ENCODE results near the gene CLDN19.
"Not testable (repeated sequence)": the region's sequence is repeated elsewhere in the genome, so short reads cannot be mapped to it uniquely, and the experiment has no call there.

CLDN19 gene

GRCh38 chr1:42737257-42737656, 2.8 kb downstream of the CLDN19 start:
- no peak for DNase-seq

GRCh38 chr1:42736571-42737200, 3.4 kb downstream of the CLDN19 start:
- no peak for DNase-seq

- no peak for DNase-seq
These were observed 3.9 kb downstream of the CLDN19 start for GRCh38 chr1:42736152-42736551.

- DNase-seq, result no peak
These were observed 4.4 kb downstream of the CLDN19 start for GRCh38 chr1:42735477-42736105.

- no peak for DNase-seq
These were observed 5.0 kb downstream of the CLDN19 start for GRCh38 chr1:42735056-42735455.

GRCh38 chr1:42734201-42735035, 5.6 kb downstream of the CLDN19 start:
- no peak for DNase-seq

GRCh38 chr1:42733415-42734200, 6.4 kb downstream of the CLDN19 start:
- DNase-seq, result no peak

- no peak for DNase-seq
These were observed 7.8 kb downstream of the CLDN19 start for GRCh38 chr1:42732126-42732680.

GRCh38 chr1:42731585-42731984, 8.5 kb downstream of the CLDN19 start:
- no peak for DNase-seq

GRCh38 chr1:42730988-42731387, 9.0 kb downstream of the CLDN19 start:
- no peak for DNase-seq

- no peak for DNase-seq
These were observed 10.0 kb downstream of the CLDN19 start for GRCh38 chr1:42730002-42730401.

- DNase-seq, result not testable (repeated sequence)
These were observed 14.2 kb downstream of the CLDN19 start for GRCh38 chr1:42725820-42726219.

- DNase-seq, result no peak
These were observed 16.5 kb downstream of the CLDN19 start for GRCh38 chr1:42723511-42723910.

- not testable (repeated sequence) for DNase-seq
These were observed 17.6 kb downstream of the CLDN19 start for GRCh38 chr1:42722403-42722802.

GRCh38 chr1:42721926-42722325, 18.1 kb downstream of the CLDN19 start:
- no peak for DNase-seq

- no peak for DNase-seq
These were observed 19.2 kb downstream of the CLDN19 start for GRCh38 chr1:42720868-42721267.

GRCh38 chr1:42714441-42714840, 25.6 kb downstream of the CLDN19 start:
- DNase-seq, result not testable (repeated sequence)

GRCh38 chr1:42713293-42713692, 26.7 kb downstream of the CLDN19 start:
- no peak for DNase-seq

- DNase-seq, result not testable (repeated sequence)
These were observed 27.2 kb downstream of the CLDN19 start for GRCh38 chr1:42712808-42713207.

GRCh38 chr1:42703888-42704464, 36.1 kb downstream of the CLDN19 start:
- DNase-seq, result no peak

GRCh38 chr1:42700006-42700405, 40.0 kb downstream of the CLDN19 start:
- no peak for DNase-seq

- DNase-seq, result no peak
These were observed 41.8 kb downstream of the CLDN19 start for GRCh38 chr1:42698081-42698813.
